Central memory CD8-positive, alpha-beta T cell (primary cell): ENCODE results near the gene TNFRSF18.
A peak's percentile ranks its signal among the peaks of the same experiment; 100 is the strongest.
"Not testable (repeated sequence)": the region's sequence is repeated elsewhere in the genome, so short reads cannot be mapped to it uniquely, and the experiment has no call there.

Experiments used
- ATAC-seq: fragments of 150-1000 bp; cut with Tn5 transposase; replicated peaks from 2 replicates; pipeline ENCODE4 v1.10.0; 2022; ENCODE audit warnings: mild to moderate bottlenecking, moderate FRiP score, moderate number of reproducible peaks; ENCODE audit not compliant: poor library complexity, severe bottlenecking; ENCODE audit errors: extremely low read depth
- DNase-seq, 2 donors: peaks; one replicate each; pipeline ENCODE4 v3.0.0; 2021; ENCODE audit warnings: low spot score in 2 of 2
- H3K27ac Mint-ChIP-seq: one replicate; pipeline ENCODE4 v1.8.0; 2022; ENCODE audit warnings: low read depth, mild to moderate bottlenecking, moderate library complexity, mixed read lengths
- H3K27me3 Mint-ChIP-seq: one replicate; pipeline ENCODE4 v1.8.0; 2022; ENCODE audit warnings: mixed read lengths
- H3K36me3 Mint-ChIP-seq: one replicate; pipeline ENCODE4 v1.8.0; 2022; ENCODE audit warnings: mild to moderate bottlenecking, moderate library complexity, mixed read lengths; ENCODE audit not compliant: insufficient read depth
- H3K4me1 Mint-ChIP-seq: one replicate; pipeline ENCODE4 v1.8.0; 2022; ENCODE audit warnings: mixed read lengths
- H3K4me3 Mint-ChIP-seq: one replicate; pipeline ENCODE4 v1.8.0; 2022; ENCODE audit warnings: mild to moderate bottlenecking, moderate library complexity, mixed read lengths
- H3K9me3 Mint-ChIP-seq: one replicate; pipeline ENCODE4 v1.8.0; 2022; ENCODE audit warnings: mixed read lengths

Gene TNFRSF18

GRCh38 chr1:1176931-1177330 lies 29.5 kb downstream of the TNFRSF18 start:
- peaks cover 27% of the 10 kb centered on the region for H3K27me3 Mint-ChIP-seq
- no peak for ATAC-seq
- no peaks in the 10 kb centered on the region for H3K9me3 Mint-ChIP-seq
- no peaks in the 10 kb centered on the region for H3K36me3 Mint-ChIP-seq
- no peaks in the 10 kb centered on the region for H3K4me1 Mint-ChIP-seq
- no peak overlapping the region for H3K4me3 Mint-ChIP-seq
- no peak for DNase-seq
- no peak overlapping the region for H3K27ac Mint-ChIP-seq

- H3K27ac Mint-ChIP-seq, H3K9me3 Mint-ChIP-seq, ATAC-seq, H3K4me1 Mint-ChIP-seq, H3K4me3 Mint-ChIP-seq, H3K36me3 Mint-ChIP-seq, DNase-seq: not testable (repeated sequence)
- H3K27me3 Mint-ChIP-seq = peaks cover 22% of the 10 kb centered on the region
These were observed 30.2 kb downstream of the TNFRSF18 start for GRCh38 chr1:1176063-1176761.

DNA sequence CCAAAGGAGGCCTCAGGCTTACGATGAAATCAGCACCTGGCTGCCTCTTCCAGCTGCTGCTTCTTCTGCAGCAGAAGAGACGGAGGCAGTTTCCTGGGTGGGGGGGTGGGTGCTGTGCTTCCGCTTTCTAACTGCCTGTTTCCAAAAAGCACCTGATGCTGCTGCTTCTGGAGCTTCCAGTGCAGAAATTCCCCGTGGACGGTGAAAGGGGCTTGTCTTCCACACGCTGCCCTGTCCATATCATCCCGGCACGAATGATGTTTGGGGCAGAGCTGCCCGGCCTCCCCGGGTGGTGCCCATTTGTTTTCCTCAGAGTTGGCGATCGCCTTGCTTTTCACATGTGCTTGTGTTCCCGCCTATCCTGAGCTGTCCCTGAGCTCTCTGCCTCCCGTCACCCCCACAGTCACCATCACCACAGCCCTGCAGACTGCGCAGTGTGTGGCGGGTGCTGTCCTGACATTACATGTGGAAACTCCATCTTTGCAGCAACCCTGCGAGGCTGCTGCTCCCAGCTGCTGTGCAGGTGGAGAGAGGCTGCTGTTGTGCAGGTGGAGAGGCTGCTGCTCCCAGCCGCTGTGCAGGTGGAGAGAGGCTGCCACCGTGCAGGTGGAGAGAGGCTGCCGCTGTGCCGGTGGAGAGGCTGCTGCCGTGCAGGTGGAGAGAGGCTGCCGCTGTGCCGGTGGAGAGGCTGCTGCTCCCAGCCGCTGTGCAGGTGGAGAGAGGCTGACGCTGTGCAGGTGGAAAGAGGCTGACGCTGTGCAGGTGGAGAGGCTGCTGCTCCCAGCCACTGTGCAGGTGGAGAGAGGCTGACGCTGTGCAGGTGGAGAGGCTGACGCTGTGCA lies 30.9 kb downstream of the TNFRSF18 start:
- H3K36me3 Mint-ChIP-seq = no peaks in the 10 kb centered on the region
- H3K9me3 Mint-ChIP-seq = no peaks in the 10 kb centered on the region
- H3K4me1 Mint-ChIP-seq = no peaks in the 10 kb centered on the region
- ATAC-seq (no peak), DNase-seq (no peak)
- peaks cover 18% of the 10 kb centered on the region for H3K27me3 Mint-ChIP-seq
- no peak overlapping the region for H3K27ac Mint-ChIP-seq
- H3K4me3 Mint-ChIP-seq = no peak overlapping the region

DNA sequence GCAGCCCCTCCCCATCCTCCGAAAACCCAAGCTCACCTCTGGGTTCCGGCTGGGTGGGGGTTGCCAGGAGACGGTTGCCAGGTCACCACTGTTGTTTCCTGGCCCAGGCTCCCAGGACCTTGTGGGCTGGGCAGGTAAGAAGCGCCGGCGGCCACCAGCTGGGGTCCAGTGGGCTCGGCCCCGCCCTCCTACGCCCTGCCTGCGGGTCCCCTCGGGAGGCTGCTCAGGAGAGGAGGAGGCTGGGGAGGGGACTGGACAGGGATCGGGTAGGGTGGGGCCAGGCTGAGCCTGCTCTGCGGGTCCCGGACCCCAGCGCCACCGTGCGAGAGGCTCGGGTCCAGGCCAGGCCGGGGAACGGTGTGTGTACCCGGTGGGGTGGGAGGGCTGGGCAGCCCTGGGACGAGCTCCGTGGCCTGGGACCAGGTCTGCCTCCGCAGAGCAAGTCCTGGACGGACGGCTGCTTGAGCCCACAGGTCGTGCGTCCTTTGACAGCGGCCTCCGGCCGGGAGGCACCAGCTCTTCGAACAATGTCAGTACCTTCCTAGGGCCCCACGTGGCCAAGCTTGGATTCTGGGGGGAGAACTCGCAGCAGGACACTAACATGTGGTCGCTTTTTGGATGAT lies 32.5 kb downstream of the TNFRSF18 start, which contains the start of gene TTLL10:
Gene TTLL10, plus strand, starts transcription at position 88 of the 623 bp plus-strand sequence. CDS start 5,336 bp downstream, outside the sequence.
- Mint-ChIP-seq H3K4me3 (no peak within 1 kb of the TSS), H3K9me3 (no peaks in the 10 kb centered on the region), H3K27ac (no peak within 1 kb of the TSS), H3K27me3 (peaks cover 26% of the 10 kb centered on the region), H3K36me3 (no peaks in the 10 kb centered on the region), H3K4me1 (no peaks in the 10 kb centered on the region)
- ATAC-seq (peak; percentile 50), DNase-seq (no peak)

DNA sequence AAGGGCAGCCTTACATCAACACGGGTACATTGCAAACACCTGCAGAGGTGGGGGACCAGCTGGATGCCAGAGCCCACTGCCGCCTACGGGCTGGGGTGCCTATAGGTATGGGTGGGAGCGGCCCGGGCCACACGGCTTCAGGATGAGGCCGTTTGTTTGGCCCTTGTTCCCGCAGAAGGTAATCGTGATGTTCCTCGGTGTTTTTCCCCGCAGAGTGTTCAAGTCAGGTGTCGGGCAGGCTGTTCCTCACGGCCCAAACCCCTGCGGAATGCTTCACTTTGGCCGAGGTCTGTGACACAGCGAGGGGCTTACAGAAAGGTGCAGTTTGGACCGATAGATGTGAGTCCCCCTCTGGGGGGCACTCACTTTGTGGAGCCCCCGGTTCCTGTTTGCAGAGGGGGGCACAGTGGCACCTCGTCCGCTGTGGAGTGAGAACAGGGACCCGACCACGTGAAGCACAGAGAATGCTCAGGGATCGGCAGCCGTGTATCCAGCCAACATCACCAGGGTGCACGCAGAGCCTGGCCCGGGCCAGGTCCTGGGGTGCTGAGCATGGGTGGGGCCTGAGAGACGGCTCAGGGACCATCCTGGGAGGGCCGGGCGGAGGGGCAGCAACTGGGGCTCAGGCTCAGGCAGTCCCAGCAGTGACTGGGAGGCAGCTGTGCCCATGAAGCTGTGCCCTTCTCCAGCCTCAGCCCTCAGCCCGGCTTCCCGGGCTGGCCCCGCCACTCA lies 33.2 kb downstream of the TNFRSF18 start:
- Mint-ChIP-seq H3K27ac (no peak overlapping the region), H3K27me3 (peaks cover 26% of the 10 kb centered on the region), H3K4me3 (no peak overlapping the region), H3K4me1 (no peaks in the 10 kb centered on the region), H3K9me3 (no peaks in the 10 kb centered on the region), H3K36me3 (no peaks in the 10 kb centered on the region)
- no peak for DNase-seq
- no peak for ATAC-seq

- ATAC-seq (peak; percentile 60), DNase-seq (no peak)
- Mint-ChIP-seq H3K9me3 (no peaks in the 10 kb centered on the region), H3K27ac (no peak overlapping the region), H3K4me3 (no peak overlapping the region), H3K36me3 (no peaks in the 10 kb centered on the region), H3K27me3 (peaks cover 26% of the 10 kb centered on the region), H3K4me1 (no peaks in the 10 kb centered on the region)
These were observed 34.6 kb downstream of the TNFRSF18 start for GRCh38 chr1:1171546-1172340.

DNA sequence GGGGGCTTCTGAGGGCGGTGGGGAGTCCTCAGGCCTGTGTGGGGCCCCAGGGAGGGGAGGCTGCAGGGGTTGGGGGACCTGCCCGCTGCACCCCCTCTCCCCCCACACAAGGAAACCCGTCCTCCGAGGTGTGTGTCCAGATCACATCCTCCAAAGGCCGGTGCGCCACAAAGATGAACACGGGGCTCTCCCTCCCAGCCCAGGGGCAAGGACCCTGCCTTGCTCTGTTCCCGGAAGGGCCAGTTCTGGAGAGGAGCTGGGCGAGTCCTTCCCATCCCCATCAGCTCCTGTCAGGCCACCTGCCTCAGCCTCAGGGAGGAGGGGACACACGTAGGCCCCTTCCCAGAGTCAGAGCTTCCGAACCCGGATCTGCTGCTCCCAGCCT lies 35.2 kb downstream of the TNFRSF18 start:
- H3K4me3 Mint-ChIP-seq = no peak overlapping the region
- no peaks in the 10 kb centered on the region for H3K4me1 Mint-ChIP-seq
- peaks cover 26% of the 10 kb centered on the region for H3K27me3 Mint-ChIP-seq
- H3K27ac Mint-ChIP-seq = no peak overlapping the region
- H3K9me3 Mint-ChIP-seq = no peaks in the 10 kb centered on the region
- ATAC-seq (no peak), DNase-seq (no peak)
- no peaks in the 10 kb centered on the region for H3K36me3 Mint-ChIP-seq

- no peaks in the 10 kb centered on the region for H3K36me3 Mint-ChIP-seq
- ATAC-seq (no peak), DNase-seq (no peak)
- no peaks in the 10 kb centered on the region for H3K4me1 Mint-ChIP-seq
- no peak overlapping the region for H3K27ac Mint-ChIP-seq
- H3K9me3 Mint-ChIP-seq = no peaks in the 10 kb centered on the region
- H3K27me3 Mint-ChIP-seq = peaks cover 32% of the 10 kb centered on the region
- H3K4me3 Mint-ChIP-seq = no peak overlapping the region
These were observed 35.9 kb downstream of the TNFRSF18 start for GRCh38 chr1:1170215-1171091.

GRCh38 chr1:1169429-1170214 lies 36.8 kb downstream of the TNFRSF18 start:
- H3K4me3 Mint-ChIP-seq = no peak overlapping the region
- no peaks in the 10 kb centered on the region for H3K9me3 Mint-ChIP-seq
- H3K27me3 Mint-ChIP-seq = peaks cover 36% of the 10 kb centered on the region
- H3K36me3 Mint-ChIP-seq = no peaks in the 10 kb centered on the region
- H3K4me1 Mint-ChIP-seq = no peaks in the 10 kb centered on the region
- H3K27ac Mint-ChIP-seq = no peak overlapping the region
- DNase-seq (no peak), ATAC-seq (no peak)

DNA sequence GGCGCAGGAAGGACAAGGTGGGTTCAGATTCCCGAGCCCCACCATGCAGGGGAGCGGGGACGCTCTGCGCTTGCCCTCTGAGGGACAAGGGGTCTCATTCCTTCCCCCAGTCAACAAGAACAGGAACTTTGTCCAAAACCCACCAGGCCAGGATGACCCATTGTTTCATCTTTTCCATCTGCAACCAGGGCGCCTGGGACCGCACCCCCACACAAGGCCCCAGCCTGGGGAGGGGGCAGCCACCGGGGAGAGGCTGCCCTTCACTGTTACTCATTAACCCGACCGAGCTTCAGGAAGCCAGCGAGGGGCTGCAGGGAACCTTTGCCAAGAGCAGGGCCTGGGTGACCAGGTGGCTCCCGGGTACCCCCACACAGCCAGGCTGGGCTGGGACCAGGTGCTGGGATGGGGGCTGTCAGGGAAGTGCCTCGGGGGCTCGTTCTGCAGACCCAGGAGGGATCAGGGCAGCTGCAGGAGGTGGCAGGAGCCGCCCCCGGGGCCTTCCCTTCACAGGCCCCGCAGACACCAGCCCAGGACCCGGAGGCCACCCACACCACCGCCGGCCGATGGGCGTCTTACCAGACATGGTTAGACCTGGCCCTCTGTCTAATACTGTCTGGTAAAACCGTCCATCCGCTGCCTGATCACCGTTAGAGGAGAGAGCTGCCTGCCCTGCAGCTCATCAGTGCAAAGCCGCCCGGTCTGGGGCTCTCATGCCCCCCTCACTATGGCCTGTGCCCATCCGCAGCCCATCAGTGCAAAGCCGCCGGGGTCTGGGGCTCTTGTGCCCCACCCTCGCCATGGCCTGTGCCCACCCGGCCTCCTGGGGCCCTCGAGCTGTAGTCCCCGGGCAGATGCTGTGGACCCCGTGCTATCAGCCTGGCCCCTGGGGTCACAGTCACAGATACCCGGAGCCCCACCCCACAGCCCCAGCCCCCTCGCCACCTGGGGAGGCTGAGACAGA lies 37.7 kb downstream of the TNFRSF18 start:
- H3K4me1 Mint-ChIP-seq = no peaks in the 10 kb centered on the region
- ATAC-seq = no peak

More for the DNA sequence above, 37.7 kb downstream of the TNFRSF18 start:
- Mint-ChIP-seq H3K36me3 (no peaks in the 10 kb centered on the region), H3K27ac (no peak overlapping the region), H3K4me3 (no peak overlapping the region), H3K9me3 (no peaks in the 10 kb centered on the region), H3K27me3 (peaks cover 36% of the 10 kb centered on the region)
- DNase-seq = no peak
